Activated CD8-positive, alpha-beta memory T cell treated with anti-CD3 and anti-CD28 coated beads for 48 hours (primary cell): Measurements from ENCODE around the gene C16orf54.
"Not testable (repeated sequence)": the region's sequence is repeated elsewhere in the genome, so short reads cannot be mapped to it uniquely, and the experiment has no call there.

ENCODE experiments used
- DNase-seq, 3 experiments: peaks; one replicate each; pipeline ENCODE4 v3.0.0-alpha.2; 2020; ENCODE audit warnings: low read depth in 2 of 3, low spot score in 2 of 3

The C16orf54 gene

DNA sequence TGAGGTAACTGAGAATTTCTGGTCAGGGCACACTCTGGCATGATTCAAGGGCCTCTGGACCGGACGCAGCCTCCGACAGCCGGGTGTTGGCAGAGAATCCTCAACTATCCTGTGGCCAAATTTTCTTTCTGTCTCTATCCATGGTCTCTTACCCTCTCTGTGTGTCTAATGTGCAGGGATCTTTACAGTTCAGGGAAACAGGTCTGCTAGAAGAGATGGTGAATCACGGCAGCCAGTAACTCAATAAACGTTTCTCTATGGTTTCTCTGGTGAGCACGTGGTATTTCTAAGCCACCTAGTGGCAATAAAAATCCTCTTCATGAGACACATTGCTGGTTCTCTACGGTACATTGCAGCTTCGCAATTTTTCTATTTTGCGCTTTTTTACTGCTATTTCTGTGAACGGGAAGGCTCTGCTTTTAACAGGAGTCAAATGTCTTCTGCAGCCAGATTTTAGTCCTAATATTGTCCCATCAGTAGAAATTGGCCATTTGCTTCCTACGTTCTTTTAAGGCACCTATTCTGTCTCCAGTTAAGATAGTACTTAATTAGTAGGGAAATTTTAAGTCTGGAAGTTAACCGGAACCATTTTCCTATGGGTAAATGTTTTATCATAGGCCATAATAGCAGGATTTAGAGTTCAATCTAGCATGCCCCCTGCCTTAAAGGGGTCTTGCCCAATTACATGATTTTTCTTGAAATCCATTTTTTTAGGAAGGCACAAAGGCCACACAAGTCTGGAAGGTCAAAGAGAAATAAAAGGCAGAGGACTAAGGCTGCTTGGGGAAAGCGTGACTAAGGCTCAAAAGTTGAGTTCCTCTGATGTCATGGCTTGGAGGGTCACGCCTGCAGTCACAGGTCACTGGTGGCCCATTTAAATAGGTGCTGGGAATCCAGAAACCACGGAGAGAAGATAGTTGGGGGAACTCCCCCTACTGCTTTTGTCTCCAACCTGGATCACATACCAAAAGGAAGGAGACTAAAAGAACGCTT lies 35.3 kb downstream of the C16orf54 start:
- DNase-seq, result no peak

- DNase-seq, result not testable (repeated sequence)
Measured at GRCh38 chr16:29709657-29710056, 36.1 kb downstream of the C16orf54 start.

GRCh38 chr16:29708917-29709600 lies 36.7 kb downstream of the C16orf54 start:
- no peak for DNase-seq

DNA sequence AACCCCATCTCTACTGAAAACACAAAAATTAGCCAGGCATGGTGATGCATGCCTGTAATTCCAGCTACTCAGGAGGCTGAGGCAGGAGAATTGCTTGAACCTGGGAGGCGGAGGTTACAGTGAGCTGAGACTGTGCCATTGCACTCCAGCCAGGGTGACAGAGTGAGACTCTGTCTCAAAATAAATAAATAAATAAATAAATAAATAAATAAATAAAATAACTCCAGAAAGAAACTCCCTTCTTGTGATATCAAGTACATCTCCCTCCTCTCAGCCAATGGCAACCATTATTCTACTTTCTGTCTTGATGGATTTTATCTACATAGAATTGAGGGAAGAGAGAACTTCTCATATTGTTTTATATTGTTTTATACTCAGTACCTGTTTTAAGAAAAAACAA lies 38.6 kb downstream of the C16orf54 start:
- not testable (repeated sequence) for DNase-seq

- DNase-seq, result no peak
Measured at GRCh38 chr16:29705030-29705429, 40.8 kb downstream of the C16orf54 start.

DNA sequence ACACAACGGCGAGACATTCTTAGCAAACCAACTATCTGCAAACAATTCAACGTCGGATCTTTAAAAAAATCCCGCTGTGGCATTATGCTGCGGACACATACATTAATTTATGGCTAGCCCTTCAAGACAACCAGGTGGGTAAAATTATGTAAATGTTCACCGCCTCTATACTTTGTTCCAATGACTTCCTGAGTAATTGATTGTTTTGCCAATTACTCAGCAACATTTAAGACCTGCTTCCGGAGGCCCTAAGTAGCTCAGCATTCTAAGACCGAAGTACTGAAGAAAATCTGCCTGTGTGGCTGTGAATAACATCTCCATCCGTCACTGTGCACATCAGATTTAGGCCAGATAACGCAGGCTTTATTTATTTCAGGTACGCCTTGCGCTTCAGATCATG lies 43.5 kb downstream of the C16orf54 start:
- no peak for DNase-seq

DNA sequence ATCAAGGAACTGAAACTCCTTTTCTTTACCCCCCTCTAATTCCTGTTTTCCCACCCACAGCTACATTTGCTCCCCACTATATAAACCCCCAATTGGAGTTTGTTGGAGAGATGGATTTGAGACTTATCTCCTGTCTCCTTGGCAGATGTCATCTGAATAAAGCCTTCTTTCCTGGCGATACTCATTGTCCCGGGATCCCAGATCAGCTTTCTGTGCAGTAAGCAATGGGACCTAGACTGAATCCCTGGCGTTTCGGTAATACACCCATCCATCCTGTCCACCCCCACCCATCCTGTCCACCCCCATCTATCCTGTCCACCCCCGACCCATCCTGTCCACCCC lies 44.6 kb downstream of the C16orf54 start:
- no peak for DNase-seq

GRCh38 chr16:29700253-29700987 lies 45.4 kb downstream of the C16orf54 start:
- peak in 1 of 3 experiments; percentile 55 for DNase-seq

GRCh38 chr16:29699324-29700219 lies 46.2 kb downstream of the C16orf54 start:
- no peak for DNase-seq

DNA sequence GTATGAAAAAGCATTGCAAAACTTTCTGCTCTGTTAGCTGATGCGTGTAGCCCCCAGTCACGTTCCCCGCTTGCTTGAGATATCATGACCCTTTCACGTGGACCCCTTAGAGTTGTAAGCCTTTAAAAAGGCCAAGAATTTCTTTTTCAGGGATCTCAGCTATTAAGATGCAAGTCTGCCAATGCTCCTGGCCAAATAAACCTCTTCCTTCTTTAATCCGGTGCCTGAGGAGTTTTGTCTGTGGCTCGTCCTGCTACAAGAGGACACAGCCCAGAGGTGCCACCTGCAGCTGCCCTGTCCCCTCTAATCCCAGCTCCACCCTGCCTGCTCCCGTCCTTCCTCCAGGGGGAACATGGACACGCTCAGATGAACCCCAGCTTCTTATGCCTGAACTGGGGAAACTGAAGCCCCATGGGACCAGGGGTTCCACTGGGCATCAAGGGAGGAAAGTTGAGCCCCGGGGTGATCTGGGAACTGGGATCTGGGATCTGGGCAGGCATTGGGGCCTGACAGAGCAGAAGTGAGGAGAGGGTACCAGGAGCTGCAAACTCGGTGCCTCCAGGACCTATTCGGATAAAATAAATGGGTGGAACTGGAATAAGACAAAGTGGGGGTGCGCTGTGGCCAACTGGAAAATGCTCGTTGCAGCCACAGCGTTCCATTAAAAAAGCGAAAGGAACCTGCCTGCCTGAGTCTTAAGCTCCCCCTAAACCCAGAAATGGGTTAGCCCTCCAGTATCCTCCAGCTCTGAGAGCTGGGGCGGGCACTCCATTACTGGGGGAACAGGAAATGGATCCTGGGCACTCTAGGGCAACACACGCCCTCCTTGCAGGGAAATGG lies 47.1 kb downstream of the C16orf54 start:
- DNase-seq, result no peak

- no peak for DNase-seq
Measured at GRCh38 chr16:29698042-29698441, 47.7 kb downstream of the C16orf54 start.

GRCh38 chr16:29697391-29697790 lies 48.4 kb downstream of the C16orf54 start:
- no peak for DNase-seq

DNA sequence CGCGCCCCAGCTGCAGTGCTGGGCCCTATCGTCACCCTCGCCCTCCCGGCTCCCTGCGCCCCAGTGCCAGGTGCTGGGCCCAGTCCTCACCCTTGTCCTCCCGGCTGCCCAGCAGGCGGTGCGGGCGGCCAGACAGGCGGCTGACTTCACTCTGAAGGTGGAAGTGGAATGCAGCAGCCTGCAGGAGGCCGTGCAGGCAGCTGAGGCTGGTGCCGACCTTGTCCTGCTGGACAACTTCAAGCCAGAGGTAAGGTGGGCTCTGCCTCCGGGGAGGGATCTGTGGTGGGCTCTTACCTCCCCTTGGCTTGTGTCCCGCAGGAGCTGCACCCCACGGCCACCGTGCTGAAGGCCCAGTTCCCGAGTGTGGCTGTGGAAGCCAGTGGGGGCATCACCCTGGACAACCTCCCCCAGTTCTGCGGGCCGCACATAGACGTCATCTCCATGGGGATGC lies 48.9 kb downstream of the C16orf54 start:
- DNase-seq, result no peak

DNA sequence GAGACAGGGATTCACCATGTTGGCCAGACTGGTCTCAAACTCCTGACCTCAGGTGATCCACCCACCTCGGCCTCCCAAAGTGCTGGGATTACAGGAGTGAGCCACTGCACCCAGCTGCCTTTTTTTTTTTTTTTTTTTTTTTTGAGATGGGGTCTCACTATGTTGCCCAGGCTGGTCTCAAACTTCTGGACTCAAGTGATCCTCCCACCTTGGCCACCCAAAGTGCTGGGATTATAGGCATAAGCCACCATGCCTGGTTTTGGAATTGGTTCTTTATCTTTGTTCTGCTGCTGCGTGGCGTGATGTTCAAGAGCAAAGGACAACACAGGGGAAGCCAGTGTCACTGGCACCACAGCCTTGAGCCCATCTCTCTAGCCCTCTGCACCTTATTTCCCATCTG lies 50.1 kb downstream of the C16orf54 start:
- DNase-seq, result not testable (repeated sequence)

DNA sequence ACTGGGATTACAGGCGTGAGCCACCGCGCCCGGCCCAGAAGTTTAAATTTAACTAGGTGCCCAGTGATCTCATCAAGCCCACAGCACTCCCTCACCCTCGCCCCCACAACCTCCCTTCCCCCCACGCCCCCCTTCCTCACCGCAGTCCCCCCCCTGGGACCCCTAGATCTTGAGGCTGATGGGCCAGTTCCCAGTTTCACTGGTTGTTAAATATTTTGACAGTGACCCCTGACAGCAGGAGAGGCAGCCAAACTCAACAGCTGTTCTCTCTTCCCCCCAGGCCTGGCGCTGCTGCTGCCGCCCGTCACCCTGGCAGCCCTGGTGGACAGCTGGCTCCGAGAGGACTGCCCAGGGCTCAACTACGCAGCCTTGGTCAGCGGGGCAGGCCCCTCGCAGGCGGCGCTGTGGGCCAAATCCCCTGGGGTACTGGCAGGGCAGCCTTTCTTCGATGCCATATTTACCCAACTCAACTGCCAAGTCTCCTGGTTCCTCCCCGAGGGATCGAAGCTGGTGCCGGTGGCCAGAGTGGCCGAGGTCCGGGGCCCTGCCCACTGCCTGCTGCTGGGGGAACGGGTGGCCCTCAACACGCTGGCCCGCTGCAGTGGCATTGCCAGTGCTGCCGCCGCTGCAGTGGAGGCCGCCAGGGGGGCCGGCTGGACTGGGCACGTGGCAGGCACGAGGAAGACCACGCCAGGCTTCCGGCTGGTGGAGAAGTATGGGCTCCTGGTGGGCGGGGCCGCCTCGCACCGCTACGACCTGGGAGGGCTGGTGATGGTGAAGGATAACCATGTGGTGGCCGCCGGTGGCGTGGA lies 51.2 kb downstream of the C16orf54 start:
- DNase-seq, result no peak

DNA sequence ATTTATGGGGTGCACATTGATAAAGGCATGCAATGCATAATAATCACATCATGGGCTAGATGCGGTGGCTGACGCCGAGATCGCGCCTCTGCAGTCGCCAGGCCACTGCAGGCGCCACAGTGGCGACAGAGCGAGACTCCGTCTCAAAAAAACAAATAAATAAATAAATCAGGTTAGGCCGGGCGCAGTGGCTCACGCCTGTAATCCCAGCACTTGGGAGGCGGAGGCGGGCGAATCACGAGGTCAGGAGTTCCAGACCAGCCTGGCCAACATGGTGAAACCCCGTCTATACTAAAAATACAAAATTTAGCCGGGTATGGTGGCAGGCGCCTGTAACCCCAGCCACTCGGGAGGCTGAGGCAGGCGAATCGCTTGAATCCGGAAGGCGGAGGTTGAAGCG lies 53.2 kb downstream of the C16orf54 start:
- not testable (repeated sequence) for DNase-seq
